Measurements from ENCODE around the gene FIG4. TPM values are rescaled to one million over a fixed set of nuclear protein-coding genes. Genes with fewer than 3 reads are reported as not detected.

The FIG4 gene
- total and polyA plus RNA-seq, 3 donors from 2014 or later: 16.8 to 25.7 (median 19.7) TPM

GRCh38 chr6:109795994-109796555 is 105.0 kb downstream of the FIG4 start:
- intact Hi-C loops (cut with DNase I; ENCODE audit: low total_unique reads): no loop called here
- Histone ChIP-seq H3K4me3 (no peak overlapping the region), H3K9me3 (no peaks in the 10 kb centered on the region), H3K4me1 (no peaks in the 10 kb centered on the region), H3K27ac (no peak overlapping the region), H3K27me3 (no peaks in the 10 kb centered on the region), H3K36me3 (ENCODE audit: low read depth, missing control alignments) (no peaks in the 10 kb centered on the region)
- TF ChIP-seq POLR2A (IDR thresholded peaks at IDR 0.05): no peak
- no peak for TF ChIP-seq CTCF (IDR thresholded peaks at IDR 0.05)
- 84 to 86% methylated on average over 4 of the region's 4 CpGs for WGBS, 2 donors
- no peak for DNase-seq

- Histone ChIP-seq H3K4me3 (no peak overlapping the region), H3K4me1 (no peaks in the 10 kb centered on the region), H3K9me3 (no peaks in the 10 kb centered on the region), H3K27ac (no peak overlapping the region), H3K27me3 (no peaks in the 10 kb centered on the region), H3K36me3 (ENCODE audit: low read depth, missing control alignments) (no peaks in the 10 kb centered on the region)
- intact Hi-C loops (cut with DNase I; ENCODE audit: low total_unique reads): no loop called here
- DNase-seq: no peak
- 89 to 90% methylated on average over 5 of the region's 5 CpGs for WGBS, 2 donors
- TF ChIP-seq POLR2A (IDR thresholded peaks at IDR 0.05) (no peak), CTCF (IDR thresholded peaks at IDR 0.05) (no peak)
Measured at GRCh38 chr6:109799129-109799528, 108.0 kb downstream of the FIG4 start.

- no peaks in the 10 kb centered on the region for H3K36me3 ChIP-seq (ENCODE audit: low read depth, missing control alignments)
- WGBS, 2 donors: 76 to 91% methylated on average over 2 to 3 of the region's 3 CpGs
Measured at GRCh38 chr6:109799664-109800063, 108.6 kb downstream of the FIG4 start.

GRCh38 chr6:109800771-109801170 is 109.7 kb downstream of the FIG4 start:
- H3K4me3 ChIP-seq: no peak overlapping the region
- no peaks in the 10 kb centered on the region for H3K9me3 ChIP-seq
- WGBS, 2 donors: 77 to 90% methylated on average over 2 of the region's 2 CpGs
- no peak overlapping the region for H3K27ac ChIP-seq
- TF ChIP-seq POLR2A (IDR thresholded peaks at IDR 0.05) (no peak), CTCF (IDR thresholded peaks at IDR 0.05) (no peak)
- intact Hi-C loops (cut with DNase I; ENCODE audit: low total_unique reads): no loop called here
- H3K36me3 ChIP-seq (ENCODE audit: low read depth, missing control alignments): no peaks in the 10 kb centered on the region
- H3K27me3 ChIP-seq: no peaks in the 10 kb centered on the region
- no peak for DNase-seq
- H3K4me1 ChIP-seq: no peaks in the 10 kb centered on the region

More at GRCh38 chr6:109799664-109800063, 108.6 kb downstream of the FIG4 start:
- Histone ChIP-seq H3K27ac (no peak overlapping the region), H3K27me3 (no peaks in the 10 kb centered on the region), H3K4me1 (no peaks in the 10 kb centered on the region), H3K9me3 (no peaks in the 10 kb centered on the region), H3K4me3 (no peak overlapping the region)
- no peak for DNase-seq
- intact Hi-C loops (cut with DNase I; ENCODE audit: low total_unique reads): no loop called here
- TF ChIP-seq CTCF (IDR thresholded peaks at IDR 0.05): no peak

- Histone ChIP-seq H3K27ac (no peak overlapping the region), H3K4me3 (no peak overlapping the region), H3K4me1 (no peaks in the 10 kb centered on the region), H3K9me3 (no peaks in the 10 kb centered on the region), H3K36me3 (ENCODE audit: low read depth, missing control alignments) (no peaks in the 10 kb centered on the region), H3K27me3 (no peaks in the 10 kb centered on the region)
- WGBS, 2 donors: 83 to 88% methylated on average over 2 of the region's 2 CpGs
- intact Hi-C loops (cut with DNase I; ENCODE audit: low total_unique reads): no loop called here
- TF ChIP-seq CTCF (IDR thresholded peaks at IDR 0.05) (no peak), POLR2A (IDR thresholded peaks at IDR 0.05) (no peak)
- no peak for DNase-seq
Measured at GRCh38 chr6:109801794-109802193, 110.7 kb downstream of the FIG4 start.
